Uterus (tissue), 2 donors: ENCODE measurements around the gene CBR1.

Experiments
- CTCF ChIP-seq, 4 experiments: fragments of 200-600 bp in 2 of 4; fragments of 450-650 bp in 2 of 4; sonication (generic) in 2 of 4; IDR thresholded peaks; one replicate each; pipeline ENCODE4 v1.5.1; 2016 to 2019; ENCODE audit warnings: antibody characterized with exemption in 4 of 4, mild to moderate bottlenecking in 2 of 4, moderate library complexity in 1 of 4
- POLR2A ChIP-seq, 2 donors: fragments of 450-650 bp; IDR thresholded peaks; one replicate each; pipeline ENCODE4 v1.6.1; 2016; ENCODE audit warnings: antibody characterized with exemption in 2 of 2, mild to moderate bottlenecking in 1 of 2, moderate library complexity in 1 of 2

GRCh38 chr21:36064085-36064460, 5.8 kb upstream of the CBR1 start:
- TF ChIP-seq CTCF (IDR thresholded peaks at IDR 0.05) (no peak), POLR2A (IDR thresholded peaks at IDR 0.05) (no peak)
